Kidney (tissue), 14 donors: ENCODE measurements around the gene BMP4. TPM values are rescaled to one million over a fixed set of nuclear protein-coding genes. Genes with fewer than 3 reads are reported as not detected.

ENCODE experiments used
- DNase-seq, 5 donors: peaks; one replicate each; pipeline ENCODE4 v3.0.0-alpha.2; 2013 to 2020
- FAIRE-seq: peaks from 2 replicates; lab custom pipeline; 2012; peaks lifted over from hg19 to GRCh38; lab: Jason Lieb, UNC
- H3K27ac ChIP-seq, 2 donors: one replicate each; pipeline ENCODE4 v1.7.0; 2013; ENCODE audit warnings: low read depth in 2 of 2, low read length in 2 of 2, inconsistent platforms in 1 of 2
- H3K27me3 ChIP-seq: one replicate; pipeline ENCODE4 v1.7.1; 2013; ENCODE audit warnings: low read length, inconsistent platforms; ENCODE audit not compliant: control insufficient read depth, insufficient read depth
- H3K36me3 ChIP-seq, 3 donors: one replicate each; pipeline versions ENCODE4 v1.7.0 to v1.7.1; 2013; ENCODE audit warnings: low read length in 3 of 3, control low read depth in 1 of 3, inconsistent platforms in 1 of 3; ENCODE audit not compliant: insufficient read depth in 3 of 3, control insufficient read depth in 2 of 3
- H3K4me1 ChIP-seq, 3 donors: one replicate each; pipeline versions ENCODE4 v1.7.0 to v1.7.1; 2013; ENCODE audit warnings: low read length in 3 of 3, inconsistent platforms in 1 of 3, low read depth in 1 of 3; ENCODE audit not compliant: control insufficient read depth in 2 of 3, insufficient read depth in 2 of 3
- H3K4me3 ChIP-seq, 3 donors: one replicate each; pipeline versions ENCODE4 v1.7.0 to v1.8.1; 2013; ENCODE audit warnings: low read length in 3 of 3, control low read depth in 1 of 3, inconsistent platforms in 1 of 3
- H3K9ac ChIP-seq, 3 donors: one replicate each; pipeline versions ENCODE4 v1.7.0 to v1.7.1; 2013; ENCODE audit warnings: low read length in 3 of 3, control low read depth in 1 of 3, inconsistent platforms in 1 of 3
- H3K9me3 ChIP-seq, 3 donors: one replicate each; pipeline versions ENCODE4 v1.7.0 to v1.7.1; 2013; ENCODE audit warnings: low read length in 3 of 3, control low read depth in 1 of 3, inconsistent platforms in 1 of 3; ENCODE audit not compliant: control insufficient read depth in 2 of 3, insufficient read depth in 1 of 3
- CTCF ChIP-seq: IDR thresholded peaks from 3 replicates; pipeline ENCODE4 v1.5.1; 2012; ENCODE audit warnings: mild to moderate bottlenecking, moderate library complexity, borderline replicate concordance; ENCODE audit not compliant: insufficient read depth; ENCODE audit errors: extremely low read depth
- intact Hi-C: fragments of 100-400 bp; cut with DNase I; formaldehyde crosslinking; loops from one replicate; pipeline ENCODE4 v1.11.1; 2022
- polyA plus RNA-seq: library from polyadenylated mRNA; stranded (reverse); fragments of 350-450 nt; fragmentation: Illumina TruSeq; extraction: RNeasy Lipid Tissue Mini Kit (QIAGEN cat#74804); gene quantifications from one replicate; pipeline ENCODE4 v1.2.3, GENCODE V29; 2014; ENCODE audit warnings: low read depth, low replicate concordance; ENCODE audit not compliant: insufficient read depth
- total RNA-seq: library from RNA; stranded (reverse); fragmentation: NEBNext Ultra II Directional; extraction: Animal tissue kit (Norgen Biotek cat#: 25700); gene quantifications from one replicate; pipeline ENCODE4 v1.2.1, GENCODE V29; 2021
- donor health status: control.
- donor health status: control.
- donor health status: control.
- donor health status: control.
- donor health status: control.
- donor health status: DM: yes; HTN: yes; CAD: no.
- donor health status: Normal renal cell carcinoma (clear cell type).

BMP4 gene
- total and polyA plus RNA-seq, 2 donors from 2014 or later, result 9.9 to 11.2 TPM

- H3K4me1 ChIP-seq, result no peaks in the 10 kb centered on the region
- no peaks in the 10 kb centered on the region for H3K36me3 ChIP-seq
- H3K9me3 ChIP-seq, result no peaks in the 10 kb centered on the region
- no peak overlapping the region for H3K9ac ChIP-seq
- intact Hi-C loops, result no loop called here
- no peak for TF ChIP-seq CTCF
- H3K27me3 ChIP-seq, result no peaks in the 10 kb centered on the region
- H3K4me3 ChIP-seq, result no peak overlapping the region
- no peak for FAIRE-seq
- no peak overlapping the region for H3K27ac ChIP-seq
- no peak for DNase-seq
These were observed 26.5 kb upstream of the BMP4 start for GRCh38 chr14:53983112-53983511.

GRCh38 chr14:53982546-53982945 lies 25.9 kb upstream of the BMP4 start:
- no peak for TF ChIP-seq CTCF
- no peak overlapping the region for H3K9ac ChIP-seq
- no peak for FAIRE-seq
- intact Hi-C loops, result no loop called here
- no peaks in the 10 kb centered on the region for H3K4me1 ChIP-seq
- no peaks in the 10 kb centered on the region for H3K9me3 ChIP-seq
- H3K4me3 ChIP-seq, result no peak overlapping the region
- H3K36me3 ChIP-seq, result no peaks in the 10 kb centered on the region
- no peak overlapping the region for H3K27ac ChIP-seq
- H3K27me3 ChIP-seq, result no peaks in the 10 kb centered on the region
- DNase-seq, result no peak

GRCh38 chr14:53979747-53980642 lies 23.4 kb upstream of the BMP4 start:
- H3K9ac ChIP-seq, result no peak overlapping the region
- DNase-seq (no peak), FAIRE-seq (peak; percentile 51)
- H3K9me3 ChIP-seq, result no peaks in the 10 kb centered on the region
- intact Hi-C loops, result no loop called here
- no peaks in the 10 kb centered on the region for H3K36me3 ChIP-seq
- H3K4me1 ChIP-seq, result no peaks in the 10 kb centered on the region
- no peak overlapping the region for H3K27ac ChIP-seq
- no peaks in the 10 kb centered on the region for H3K27me3 ChIP-seq
- H3K4me3 ChIP-seq, result no peak overlapping the region
- TF ChIP-seq CTCF, result no peak
